Right lobe of liver (tissue), 6 donors: ENCODE results near the gene TENM4. TPM values are rescaled to one million over a fixed set of nuclear protein-coding genes. Genes with fewer than 3 reads are reported as not detected.
"Not testable (repeated sequence)": the region's sequence is repeated elsewhere in the genome, so short reads cannot be mapped to it uniquely, and the experiment has no call there.

ENCODE experiments used
- ATAC-seq, 4 donors: fragments of 200-7000 bp; cut with Tn5 transposase; one replicate each; pipeline ENCODE4 v1.9.1; 2020; ENCODE audit warnings: mild to moderate bottlenecking in 4 of 4, moderate library complexity in 4 of 4
- DNase-seq, 3 donors: peaks; one replicate each; pipeline ENCODE4 v3.0.0-alpha.2; 2020
- H3K27ac ChIP-seq, 3 donors: fragments of 200-600 bp; one replicate each; pipeline ENCODE4 v1.8.0; 2022
- H3K27me3 ChIP-seq, 2 donors: fragments of 200-600 bp; one replicate each; pipeline ENCODE4 v1.8.0; 2022
- H3K36me3 ChIP-seq, 4 donors: fragments of 200-600 bp; sonication (generic) in 1 of 4; one replicate each; pipeline versions ENCODE4 v1.5.1 to v1.8.0; 2017 to 2022; ENCODE audit warnings: control low read depth in 1 of 4
- H3K4me1 ChIP-seq, 4 donors: fragments of 200-600 bp; sonication (generic) in 1 of 4; one replicate each; pipeline versions ENCODE4 v1.5.1 to v1.8.0; 2017 to 2022; ENCODE audit warnings: control low read depth in 1 of 4
- H3K4me3 ChIP-seq, 3 donors: fragments of 200-600 bp; one replicate each; pipeline ENCODE4 v1.8.0; 2022
- H3K9me3 ChIP-seq, 4 donors: fragments of 200-600 bp; sonication (generic) in 1 of 4; one replicate each; pipeline versions ENCODE4 v1.5.1 to v1.8.0; 2017 to 2022; ENCODE audit warnings: control low read depth in 1 of 4
- CTCF ChIP-seq, 4 donors: fragments of 200-600 bp in 3 of 4; fragments of 450-650 bp in 1 of 4; IDR thresholded peaks; one replicate each; pipeline versions ENCODE4 v1.5.1 to v1.8.0; 2016 to 2022; ENCODE audit warnings: antibody characterized with exemption in 4 of 4, mild to moderate bottlenecking in 2 of 4
- POLR2A ChIP-seq: fragments of 450-650 bp; IDR thresholded peaks from one replicate; pipeline ENCODE4 v1.6.1; 2017; ENCODE audit warnings: antibody characterized with exemption, mild to moderate bottlenecking
- WGBS: methylation state at CpG from one replicate; pipeline ENCODE4 v1.1.6; 2018; ENCODE audit warnings: low coverage, low lambda C conversion rate; ENCODE audit not compliant: insufficient coverage; ENCODE audit errors: missing lambda C conversion rate; 5-methylcytosine and 5-hydroxymethylcytosine counted together
- intact Hi-C, 2 donors: fragments of 100-400 bp; cut with DNase I; formaldehyde crosslinking; loops; one replicate each; pipeline versions ENCODE4 v1.11.2 to v1.14.1; 2022
- total RNA-seq, 6 experiments: library from RNA; depleted of rRNA in 2 of 6; stranded (reverse); fragments of >200 nt in 2 of 6; fragmentation: NEBNext Ultra II Directional in 3 of 6; extraction: Animal tissue kit (Norgen Biotek cat#: 25700) in 3 of 6; gene quantifications; one replicate each; pipeline versions ENCODE4 v1.1.0 to v1.2.4, GENCODE V29; 2016 to 2023
- donor health status: DM: no; HTN: yes; CAD: no.
- donor health status: DM: no; HTN: no; CAD: no.
- donor health status: DM: no; HTN: no; CAD: no.
- donor health status: DM: no; HTN: yes; CAD: no.
- donor health status: DM: no; HTN: yes; CAD: no.

The TENM4 gene
- total RNA-seq, 6 experiments from 2014 or later: 0.04 to 0.58 (median 0.14) TPM; not detected in 2

- H3K36me3 ChIP-seq: no peaks in the 10 kb centered on the region
- H3K27ac ChIP-seq: no peak overlapping the region
- no peak for TF ChIP-seq CTCF (IDR thresholded peaks at IDR 0.05)
- no peak for TF ChIP-seq POLR2A
- no peaks in the 10 kb centered on the region for H3K4me1 ChIP-seq
- ATAC-seq (no peak), DNase-seq (no peak)
- intact Hi-C loops: no loop called here
- no peaks in the 10 kb centered on the region for H3K27me3 ChIP-seq
- H3K4me3 ChIP-seq: no peak overlapping the region
- H3K9me3 ChIP-seq: no peaks in the 10 kb centered on the region
- whole genome bisulfite sequencing: 92% methylated on average over 4 of the region's 4 CpGs
Measured at GRCh38 chr11:79196950-79197349, 243.9 kb downstream of the TENM4 start.

- no peaks in the 10 kb centered on the region for H3K27me3 ChIP-seq
- no peaks in the 10 kb centered on the region for H3K9me3 ChIP-seq
- no peaks in the 10 kb centered on the region for H3K4me1 ChIP-seq
- TF ChIP-seq POLR2A: no peak
- no peak for TF ChIP-seq CTCF (IDR thresholded peaks at IDR 0.05)
- WGBS: 80% methylated on average over 1 of the region's 4 CpGs
- DNase-seq: peak in 1 of 3 donors; percentile 54
- ATAC-seq: no peak
- intact Hi-C loops: no loop called here
- no peaks in the 10 kb centered on the region for H3K36me3 ChIP-seq
- no peak overlapping the region for H3K27ac ChIP-seq
- no peak overlapping the region for H3K4me3 ChIP-seq
Measured at GRCh38 chr11:79195209-79195608, 245.6 kb downstream of the TENM4 start.

- Histone ChIP-seq H3K4me1 (peaks cover 0 to 4% (median 1%) of the 10 kb centered on the region in 4 donors), H3K27ac (no peak overlapping the region), H3K36me3 (no peaks in the 10 kb centered on the region), H3K9me3 (no peaks in the 10 kb centered on the region), H3K4me3 (no peak overlapping the region), H3K27me3 (no peaks in the 10 kb centered on the region)
- ATAC-seq: no peak
- TF ChIP-seq POLR2A (no peak), CTCF (IDR thresholded peaks at IDR 0.05) (no peak)
- WGBS: 58% methylated on average over 6 of the region's 7 CpGs
- DNase-seq: no peak
- intact Hi-C loops: no loop called here
Measured at GRCh38 chr11:79193663-79194310, 247.0 kb downstream of the TENM4 start.

GRCh38 chr11:79192836-79193235 lies 248.0 kb downstream of the TENM4 start:
- intact Hi-C loops: no loop called here
- DNase-seq (no peak), ATAC-seq (no peak)
- H3K27ac ChIP-seq: no peak overlapping the region
- no peaks in the 10 kb centered on the region for H3K36me3 ChIP-seq
- peaks cover 0 to 4% (median 1%) of the 10 kb centered on the region in 4 donors for H3K4me1 ChIP-seq
- no peak overlapping the region for H3K4me3 ChIP-seq
- no peaks in the 10 kb centered on the region for H3K9me3 ChIP-seq
- H3K27me3 ChIP-seq: no peaks in the 10 kb centered on the region
- WGBS: 41% methylated on average over 2 of the region's 2 CpGs
- TF ChIP-seq POLR2A (no peak), CTCF (IDR thresholded peaks at IDR 0.05) (no peak)

- WGBS: no CpG with 5 or more reads among the region's 29 CpGs
- H3K27ac ChIP-seq, H3K4me3 ChIP-seq, H3K9me3 ChIP-seq, H3K27me3 ChIP-seq, ATAC-seq, DNase-seq, H3K36me3 ChIP-seq, intact Hi-C loops, H3K4me1 ChIP-seq: not testable (repeated sequence)
Measured at GRCh38 chr11:79191716-79192115, 249.1 kb downstream of the TENM4 start.

- H3K27ac ChIP-seq, ATAC-seq, DNase-seq, intact Hi-C loops, H3K4me1 ChIP-seq, H3K36me3 ChIP-seq, H3K4me3 ChIP-seq, H3K9me3 ChIP-seq, H3K27me3 ChIP-seq: not testable (repeated sequence)
- WGBS: 82% methylated on average over 10 of the region's 10 CpGs
Measured at GRCh38 chr11:79190553-79190952, 250.3 kb downstream of the TENM4 start.
